ENCODE measurements around the gene MST1.

DNA sequence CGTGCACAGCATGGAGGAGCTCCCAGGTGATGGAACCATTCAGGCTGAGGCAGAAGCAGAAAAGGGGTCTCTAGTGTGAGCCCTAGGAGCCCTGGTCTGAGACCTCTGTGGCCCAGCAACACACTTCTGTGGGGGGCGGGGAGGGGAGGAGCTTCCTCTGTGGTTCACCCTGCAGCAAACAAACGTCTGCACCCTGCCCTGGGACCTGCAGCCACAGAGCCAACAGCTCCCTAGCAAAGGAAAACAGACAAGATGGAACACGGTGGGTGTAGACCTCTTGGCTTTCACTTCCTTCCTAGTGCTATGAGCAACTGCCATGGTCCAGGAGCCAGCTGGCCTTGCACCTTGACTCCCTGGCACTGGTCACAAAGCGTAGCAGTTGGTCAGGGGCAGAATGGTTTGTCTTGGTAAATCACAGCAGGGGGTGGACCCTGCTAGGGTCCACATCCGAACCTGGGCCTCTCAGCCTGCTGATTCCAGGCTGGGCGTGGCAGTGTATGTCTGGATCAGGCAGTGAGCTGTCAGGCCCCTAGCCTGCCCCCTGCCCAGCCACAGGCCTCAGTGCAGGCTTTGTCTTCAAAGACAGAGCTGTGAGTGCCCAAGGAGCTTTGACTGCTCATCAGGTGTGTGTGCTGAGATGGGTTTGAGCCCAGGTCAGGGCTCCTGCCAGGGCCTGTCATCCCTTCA is 23.5 kb upstream of the MST1 start:
- TF ChIP-seq TARDBP (IDR thresholded peaks at IDR 0.05) = no peak
- TF ChIP-seq FOXA1 (IDR thresholded peaks at IDR 0.05) = no peak
- no peak for TF ChIP-seq ARNT (IDR thresholded peaks at IDR 0.05)
- TF ChIP-seq BHLHE40 (IDR thresholded peaks at IDR 0.05; ENCODE audit: borderline replicate concordance) = no peak
- TF ChIP-seq ELF4 (IDR thresholded peaks at IDR 0.05) = no peak
- no peak for TF ChIP-seq NFRKB (IDR thresholded peaks at IDR 0.05)
- TF ChIP-seq SP1 (IDR thresholded peaks at IDR 0.05) = no peak
- TF ChIP-seq ZNF384 (IDR thresholded peaks at IDR 0.05) = no peak
- no peak for TF ChIP-seq CTBP1 (IDR thresholded peaks at IDR 0.05; ENCODE audit: borderline replicate concordance)

Data from HEK293T (cell line).